SK-N-MC (cell line): ENCODE measurements around the gene CRB1.

ENCODE experiments used
- EZH2 ChIP-seq: fragments of 200-600 bp; sonication (generic); IDR thresholded peaks from one replicate; pipeline ENCODE4 v1.6.1; 2017; ENCODE audit warnings: antibody characterized with exemption
- FOXP2 ChIP-seq: optimal IDR thresholded peaks from 2 replicates; pipeline ENCODE3; 2011; ENCODE audit warnings: mild to moderate bottlenecking, moderate library complexity; ENCODE audit not compliant: insufficient read depth; ENCODE audit errors: extremely low read length, control extremely low read depth
- POLR2AphosphoS5 ChIP-seq: IDR thresholded peaks from 2 replicates; pipeline ENCODE4 v1.6.1; 2012; ENCODE audit warnings: mild to moderate bottlenecking, low read depth, low read length, borderline replicate concordance

GRCh38 chr1:197321811-197322210 lies 53.8 kb downstream of the CRB1 start:
- TF ChIP-seq POLR2AphosphoS5 (no peak), EZH2 (no peak), FOXP2 (no peak)
